CD14-positive monocyte (primary cell): ENCODE data around the gene SLC6A6. TPM values are rescaled to one million over a fixed set of nuclear protein-coding genes. Genes with fewer than 3 reads are reported as not detected.

ENCODE experiments used
- DNase-seq, 3 donors: peaks; one replicate each; pipeline ENCODE4 v3.0.0-alpha.2; 2011 to 2022
- H2AFZ ChIP-seq: 2 replicates; pipeline ENCODE4 v1.6.0; 2012; ENCODE audit warnings: mild to moderate bottlenecking, low read depth, low read length, inconsistent platforms; ENCODE audit not compliant: insufficient read depth, poor library complexity, severe bottlenecking
- H3K27ac ChIP-seq, 2 donors: 1 replicate in 1 of 2; 2 replicates in 1 of 2; pipeline ENCODE4 v1.5.1; 2012 to 2013; ENCODE audit warnings: low read length in 2 of 2, control low read depth in 1 of 2, inconsistent platforms in 1 of 2, low read depth in 1 of 2, mild to moderate bottlenecking in 1 of 2
- H3K27me3 ChIP-seq, 2 donors: one replicate each; pipeline versions ENCODE4 v1.6.0 to v1.6.1; 2011 to 2013; ENCODE audit warnings: low read length in 2 of 2; ENCODE audit not compliant: control insufficient read depth in 2 of 2, insufficient read depth in 2 of 2
- H3K36me3 ChIP-seq, 2 donors: replicated peaks in 1 of 2; 1 replicate in 1 of 2; 2 replicates in 1 of 2; pipeline versions ENCODE4 v1.5.1 to v1.6.1; 2012 to 2013; ENCODE audit warnings: low read length in 2 of 2, control low read depth in 1 of 2, inconsistent platforms in 1 of 2, mild to moderate bottlenecking in 1 of 2; ENCODE audit not compliant: insufficient read depth in 2 of 2, control insufficient read depth in 1 of 2
- H3K4me1 ChIP-seq, 2 donors: 1 replicate in 1 of 2; 2 replicates in 1 of 2; pipeline versions ENCODE4 v1.5.1 to v1.6.1; 2012 to 2013; ENCODE audit warnings: low read length in 2 of 2, control low read depth in 1 of 2, inconsistent platforms in 1 of 2, mild to moderate bottlenecking in 1 of 2, moderate library complexity in 1 of 2; ENCODE audit not compliant: insufficient read depth in 2 of 2, control insufficient read depth in 1 of 2
- H3K4me2 ChIP-seq: replicated peaks from 2 replicates; pipeline ENCODE3; 2012; ENCODE audit warnings: low read length, moderate library complexity, mild to moderate bottlenecking; ENCODE audit not compliant: poor library complexity, severe bottlenecking; ENCODE audit errors: extremely low read depth
- H3K4me3 ChIP-seq, 3 experiments: fragments of 200-600 bp in 1 of 3; sonication (generic) in 1 of 3; replicated peaks in 1 of 3; 1 replicate in 2 of 3; 2 replicates in 1 of 3; pipeline ENCODE4 v1.5.1; 2011 to 2013; ENCODE audit warnings: low read length in 3 of 3, mild to moderate bottlenecking in 3 of 3, control low read depth in 2 of 3, low read depth in 2 of 3, inconsistent platforms in 1 of 3, moderate library complexity in 1 of 3
- H3K79me2 ChIP-seq: 2 replicates; pipeline ENCODE4 v1.6.0; 2012; ENCODE audit warnings: mild to moderate bottlenecking, control low read depth, inconsistent platforms, low read length, moderate library complexity; ENCODE audit not compliant: insufficient read depth
- H3K9ac ChIP-seq: 2 replicates; pipeline ENCODE4 v1.6.0; 2017; ENCODE audit warnings: low read length, mild to moderate bottlenecking; ENCODE audit not compliant: insufficient read depth, poor library complexity, severe bottlenecking
- H3K9me3 ChIP-seq, 2 donors: replicated peaks in 1 of 2; 1 replicate in 1 of 2; 2 replicates in 1 of 2; pipeline versions ENCODE4 v1.5.1 to v1.6.1; 2012 to 2013; ENCODE audit warnings: low read length in 2 of 2, control low read depth in 1 of 2; ENCODE audit not compliant: control insufficient read depth in 1 of 2, insufficient read depth in 1 of 2
- H4K20me1 ChIP-seq: 2 replicates; pipeline ENCODE4 v1.6.0; 2012; ENCODE audit warnings: mild to moderate bottlenecking, low read length, control low read depth, moderate library complexity; ENCODE audit not compliant: insufficient read depth
- H3K27ac Mint-ChIP-seq, 7 donors: one replicate each; pipeline ENCODE4 v1.8.0; 2020; ENCODE audit warnings: mild to moderate bottlenecking in 7 of 7, mixed read lengths in 7 of 7, moderate library complexity in 6 of 7, inconsistent platforms in 2 of 7
- H3K27me3 Mint-ChIP-seq, 3 donors: one replicate each; pipeline ENCODE4 v1.8.0; 2021 to 2022; ENCODE audit warnings: low read depth in 3 of 3, mild to moderate bottlenecking in 3 of 3, mixed read lengths in 3 of 3, moderate library complexity in 3 of 3, inconsistent platforms in 1 of 3
- H3K36me3 Mint-ChIP-seq, 2 donors: one replicate each; pipeline ENCODE4 v1.8.0; 2020; ENCODE audit warnings: mixed read lengths in 2 of 2, inconsistent platforms in 1 of 2, mild to moderate bottlenecking in 1 of 2
- H3K4me1 Mint-ChIP-seq: one replicate; pipeline ENCODE4 v1.8.0; 2020; ENCODE audit warnings: mild to moderate bottlenecking, mixed read lengths
- H3K4me3 Mint-ChIP-seq, 2 donors: one replicate each; pipeline ENCODE4 v1.8.0; 2020; ENCODE audit warnings: mild to moderate bottlenecking in 2 of 2, mixed read lengths in 2 of 2, moderate library complexity in 1 of 2
- H3K9me3 Mint-ChIP-seq, 7 donors: one replicate each; pipeline ENCODE4 v1.8.0; 2020 to 2022; ENCODE audit warnings: mixed read lengths in 7 of 7, mild to moderate bottlenecking in 6 of 7, moderate library complexity in 6 of 7, inconsistent platforms in 2 of 7
- CTCF ChIP-seq: fragments of 200-600 bp; IDR thresholded peaks from one replicate; pipeline ENCODE4 v1.8.0; 2022; ENCODE audit warnings: antibody characterized with exemption, mild to moderate bottlenecking
- WGBS: methylation state at CpG from one replicate; pipeline ENCODE4 v1.1.5; 2013; ENCODE audit warnings: missing lambda C conversion rate; ENCODE audit not compliant: insufficient coverage; 5-methylcytosine and 5-hydroxymethylcytosine counted together
- intact Hi-C, 2 donors: fragments of 100-400 bp; cut with micrococcal nuclease; formaldehyde crosslinking; loops; one replicate each; pipeline versions ENCODE4 v1.15.0 to v1.15.1; 2023
- polyA plus RNA-seq, 3 donors: library from polyadenylated mRNA; depleted of rRNA in 1 of 3; unstranded in 2 of 3; stranded (reverse) in 1 of 3; fragments of 300-500 nt in 2 of 3; fragments of >200 nt in 1 of 3; fragmentation: Illumina TruSeq in 2 of 3; gene quantifications; 1 replicate in 2 of 3; 2 replicates in 1 of 3; pipeline ENCODE4 v1.2.3, GENCODE V29; 2012 to 2021

SLC6A6 gene
- polyA plus RNA-seq, 3 donors = 18.4 to 136 (median 24.5) TPM

GRCh38 chr3:14479591-14479990, 77.2 kb downstream of the SLC6A6 start:
- Histone ChIP-seq H3K79me2 (no peaks in the 10 kb centered on the region), H3K27ac (no peak overlapping the region)
- H3K9me3 Mint-ChIP-seq = no peaks in the 10 kb centered on the region

GRCh38 chr3:14480207-14481017, 78.0 kb downstream of the SLC6A6 start:
- Histone ChIP-seq H3K4me2 (no peak overlapping the region), H3K36me3 (peaks cover 99 to 100% of the 10 kb centered on the region in 2 donors), H2AFZ (no peak overlapping the region), H3K4me3 (no peak overlapping the region), H3K9ac (no peak overlapping the region), H4K20me1 (peaks cover 90% of the 10 kb centered on the region), H3K27me3 (no peaks in the 10 kb centered on the region), H3K9me3 (no peaks in the 10 kb centered on the region), H3K79me2 (no peaks in the 10 kb centered on the region), H3K27ac (no peak overlapping the region), H3K4me1 (no peaks in the 10 kb centered on the region)
- no peaks in the 10 kb centered on the region for H3K9me3 Mint-ChIP-seq
- H3K4me3 Mint-ChIP-seq = no peak overlapping the region
- H3K27me3 Mint-ChIP-seq = no peaks in the 10 kb centered on the region
- H3K4me1 Mint-ChIP-seq = no peaks in the 10 kb centered on the region
- peak overlapping the region in 1 of 7 donors; percentile 17 for H3K27ac Mint-ChIP-seq
- 100% methylated on average over 6 of the region's 8 CpGs for WGBS
- intact Hi-C loops = no loop called here
- no peak for DNase-seq
- peaks cover 96 to 100% of the 10 kb centered on the region in 2 donors for H3K36me3 Mint-ChIP-seq
- no peak for TF ChIP-seq CTCF

More at GRCh38 chr3:14479591-14479990, 77.2 kb downstream of the SLC6A6 start:
- TF ChIP-seq CTCF = no peak
- Histone ChIP-seq H4K20me1 (peaks cover 88% of the 10 kb centered on the region), H3K9ac (no peak overlapping the region), H3K27me3 (no peaks in the 10 kb centered on the region), H3K4me3 (no peak overlapping the region), H3K4me1 (no peaks in the 10 kb centered on the region), H2AFZ (no peak overlapping the region), H3K36me3 (peaks cover 97 to 100% of the 10 kb centered on the region in 2 donors), H3K4me2 (no peak overlapping the region), H3K9me3 (no peaks in the 10 kb centered on the region)
- Mint-ChIP-seq H3K4me1 (no peaks in the 10 kb centered on the region), H3K27me3 (no peaks in the 10 kb centered on the region), H3K27ac (no peak overlapping the region), H3K4me3 (no peak overlapping the region), H3K36me3 (peaks cover 94 to 100% of the 10 kb centered on the region in 2 donors)
- no peak for DNase-seq
- intact Hi-C loops = loop anchor here in 1 of 2 donors (10.0 kb wide), 1 partner anchor 585 kb away; no protein-coding TSS in a partner anchor
- WGBS = 94% methylated on average over 5 of the region's 6 CpGs
